Measurements from ENCODE around the gene BCR.

GRCh38 chr22:23214398-23214797 is 34.1 kb downstream of the BCR start:
- TF ChIP-seq CTCF (IDR thresholded peaks at IDR 0.05; ENCODE audit: poor library complexity), result no peak
- no peak for TF ChIP-seq EZH2 (IDR thresholded peaks at IDR 0.05; ENCODE audit: borderline replicate concordance)

Data from hepatocyte (in vitro differentiated cells).